Type B pancreatic cell (in vitro differentiated cells): ENCODE data around the gene PCGF6. TPM values are rescaled to one million over a fixed set of nuclear protein-coding genes. Genes with fewer than 3 reads are reported as not detected.

ENCODE experiments used
- DNase-seq: peaks from one replicate; pipeline ENCODE4 v3.0.0; 2021; ENCODE audit warnings: mixed read lengths; ENCODE audit not compliant: unreplicated experiment; ENCODE audit errors: extremely low spot score
- H3K27ac Mint-ChIP-seq: 2 replicates; pipeline ENCODE4 v1.8.0; 2021; ENCODE audit warnings: mild to moderate bottlenecking, mixed read lengths
- H3K27me3 Mint-ChIP-seq: 2 replicates; pipeline ENCODE4 v1.8.0; 2021; ENCODE audit warnings: mixed read lengths
- H3K36me3 Mint-ChIP-seq: 2 replicates; pipeline ENCODE4 v1.8.0; 2021; ENCODE audit warnings: mixed read lengths
- H3K4me1 Mint-ChIP-seq: one replicate; pipeline ENCODE4 v1.8.0; 2021; ENCODE audit warnings: mixed read lengths; ENCODE audit not compliant: unreplicated experiment
- H3K4me3 Mint-ChIP-seq: 2 replicates; pipeline ENCODE4 v1.8.0; 2021; ENCODE audit warnings: mild to moderate bottlenecking, mixed read lengths
- H3K9me3 Mint-ChIP-seq: 2 replicates; pipeline ENCODE4 v1.8.0; 2021; ENCODE audit warnings: mixed read lengths
- CTCF ChIP-seq: fragments of 200-600 bp; sonication (generic); conservative IDR thresholded peaks from 2 replicates; pipeline ENCODE4 v1.5.0; 2021; ENCODE audit warnings: antibody characterized with exemption, mild to moderate bottlenecking
- total RNA-seq: library from RNA; stranded (reverse); gene quantifications from 2 replicates; pipeline ENCODE4 v1.2.1, GENCODE V29; 2021; ENCODE audit warnings: low replicate concordance

The PCGF6 gene
- total RNA-seq, 1 donor from 2014 or later: 14.5 TPM

GRCh38 chr10:103277713-103278536, 73.0 kb downstream of the PCGF6 start:
- H3K9me3 Mint-ChIP-seq: peaks cover 5% of the 10 kb centered on the region
- H3K36me3 Mint-ChIP-seq: peaks cover 4% of the 10 kb centered on the region
- DNase-seq: no peak
- H3K4me1 Mint-ChIP-seq: peaks cover 11% of the 10 kb centered on the region
- H3K4me3 Mint-ChIP-seq: peak overlapping the region; percentile 90
- peaks cover 73% of the 10 kb centered on the region for H3K27me3 Mint-ChIP-seq
- no peak for TF ChIP-seq CTCF
- no peak overlapping the region for H3K27ac Mint-ChIP-seq

- peak; percentile 71 for DNase-seq
- Mint-ChIP-seq H3K9me3 (peaks cover 5% of the 10 kb centered on the region), H3K27ac (peak within 1 kb of the TSS; percentile 52), H3K4me3 (peak within 1 kb of the TSS; percentile 83), H3K4me1 (peaks cover 11% of the 10 kb centered on the region), H3K27me3 (peaks cover 74% of the 10 kb centered on the region), H3K36me3 (peaks cover 4% of the 10 kb centered on the region)
- peak; percentile 18 for TF ChIP-seq CTCF
Observed at GRCh38 chr10:103276896-103277712, 73.8 kb downstream of the PCGF6 start, which contains the start of gene INA. Gene INA, plus strand, starts transcription at chr10:103277138. Its CDS starts 74 bp downstream, at chr10:103277212.

GRCh38 chr10:103276251-103276895, 74.6 kb downstream of the PCGF6 start:
- peaks cover 5% of the 10 kb centered on the region for H3K9me3 Mint-ChIP-seq
- H3K27ac Mint-ChIP-seq: peak overlapping the region; percentile 52
- no peak for TF ChIP-seq CTCF
- H3K36me3 Mint-ChIP-seq: peaks cover 4% of the 10 kb centered on the region
- DNase-seq: no peak
- H3K27me3 Mint-ChIP-seq: peaks cover 73% of the 10 kb centered on the region
- H3K4me3 Mint-ChIP-seq: peak overlapping the region; percentile 83
- H3K4me1 Mint-ChIP-seq: peaks cover 5% of the 10 kb centered on the region

- no peaks in the 10 kb centered on the region for H3K9me3 Mint-ChIP-seq
- peaks cover 52% of the 10 kb centered on the region for H3K27me3 Mint-ChIP-seq
- no peaks in the 10 kb centered on the region for H3K4me1 Mint-ChIP-seq
- no peaks in the 10 kb centered on the region for H3K36me3 Mint-ChIP-seq
- DNase-seq: no peak
- no peak for TF ChIP-seq CTCF
- no peak overlapping the region for H3K4me3 Mint-ChIP-seq
- H3K27ac Mint-ChIP-seq: no peak overlapping the region
Observed at GRCh38 chr10:103273041-103273441, 77.9 kb downstream of the PCGF6 start.

GRCh38 chr10:103265717-103266329, 85.1 kb downstream of the PCGF6 start:
- Mint-ChIP-seq H3K9me3 (no peaks in the 10 kb centered on the region), H3K27me3 (peaks cover 27% of the 10 kb centered on the region), H3K4me3 (no peak overlapping the region), H3K4me1 (no peaks in the 10 kb centered on the region), H3K36me3 (no peaks in the 10 kb centered on the region), H3K27ac (no peak overlapping the region)
- no peak for TF ChIP-seq CTCF
- DNase-seq: peak; percentile 77
